Upper lobe of left lung (tissue), 6 donors: ENCODE results near the gene PPP1R18. TPM values are rescaled to one million over a fixed set of nuclear protein-coding genes. Genes with fewer than 3 reads are reported as not detected.

ENCODE experiments used
- ATAC-seq, 2 donors: fragments of 200-7000 bp; cut with Tn5 transposase; one replicate each; pipeline ENCODE4 v1.9.1; 2022; ENCODE audit warnings: mild to moderate bottlenecking in 2 of 2, moderate library complexity in 2 of 2; ENCODE audit not compliant: low FRiP score in 2 of 2
- DNase-seq, 2 donors: peaks; one replicate each; pipeline ENCODE4 v3.0.0-alpha.2; 2019 to 2020
- H3K27ac ChIP-seq, 4 donors: fragments of 200-600 bp; sonication (generic); one replicate each; pipeline ENCODE4 v1.5.1; 2016 to 2019
- H3K27me3 ChIP-seq, 4 donors: fragments of 200-600 bp; sonication (generic); one replicate each; pipeline ENCODE4 v1.5.1; 2017 to 2019
- H3K36me3 ChIP-seq, 4 donors: fragments of 200-600 bp; sonication (generic); one replicate each; pipeline ENCODE4 v1.5.1; 2016 to 2019
- H3K4me1 ChIP-seq, 4 donors: fragments of 200-600 bp; sonication (generic); one replicate each; pipeline ENCODE4 v1.5.1; 2018 to 2019
- H3K4me3 ChIP-seq, 4 donors: fragments of 200-600 bp; sonication (generic); one replicate each; pipeline ENCODE4 v1.5.1; 2017 to 2019; ENCODE audit warnings: mild to moderate bottlenecking in 2 of 4, moderate library complexity in 1 of 4
- H3K9me3 ChIP-seq, 4 donors: fragments of 200-600 bp; sonication (generic); one replicate each; pipeline ENCODE4 v1.5.1; 2018 to 2019
- CTCF ChIP-seq, 6 experiments: fragments of 450-650 bp in 4 of 6; fragments of 200-600 bp in 2 of 6; sonication (generic) in 2 of 6; IDR thresholded peaks; one replicate each; pipeline ENCODE4 v1.5.1; 2016 to 2019; ENCODE audit warnings: antibody characterized with exemption in 6 of 6
- EP300 ChIP-seq, 4 donors: sonication (generic); formaldehyde crosslinking; IDR thresholded peaks; one replicate each; pipeline ENCODE4 v1.5.1; 2017; ENCODE audit warnings: antibody characterized with exemption in 4 of 4, control low read depth in 2 of 4
- POLR2A ChIP-seq, 4 donors: fragments of 450-650 bp; IDR thresholded peaks; one replicate each; pipeline ENCODE4 v1.5.1; 2016 to 2017; ENCODE audit warnings: antibody characterized with exemption in 4 of 4, mild to moderate bottlenecking in 2 of 4
- POLR2AphosphoS5 ChIP-seq, 2 donors: sonication (generic); formaldehyde crosslinking; IDR thresholded peaks; one replicate each; pipeline ENCODE4 v1.5.1; 2017; ENCODE audit warnings: antibody characterized with exemption in 2 of 2
- WGBS, 2 donors: methylation state at CpG; one replicate each; pipeline ENCODE4 v1.1.5; 2017 to 2018; 5-methylcytosine and 5-hydroxymethylcytosine counted together
- total RNA-seq, 6 donors: library from RNA; depleted of rRNA in 4 of 6; stranded (reverse); fragments of >200 nt in 4 of 6; gene quantifications; one replicate each; pipeline versions ENCODE4 v1.1.0 to v1.2.1, GENCODE V29; 2016 to 2021
- donor health status: DM: no; HTN: no; CAD: no; lungs with moderate emphysema.
- donor health status: DM: no; HTN: yes; CAD: no; lungs with severe emphysema.

The PPP1R18 gene
- total RNA-seq, 6 donors from 2014 or later: 23.5 to 103 (median 60.8) TPM

GRCh38 chr6:30707281-30707850, 20.9 kb upstream of the PPP1R18 start:
- Histone ChIP-seq H3K36me3 (peaks cover 11 to 89% (median 49%) of the 10 kb centered on the region in 4 donors), H3K27ac (no peak overlapping the region)
- no peak for ATAC-seq

GRCh38 chr6:30705620-30706019, 19.2 kb upstream of the PPP1R18 start:
- 97 to 100% methylated on average over 4 of the region's 4 CpGs for WGBS, 2 donors
- Histone ChIP-seq H3K9me3 (no peaks in the 10 kb centered on the region), H3K36me3 (peaks cover 5 to 83% (median 35%) of the 10 kb centered on the region in 4 donors), H3K4me1 (peaks cover 0 to under 1% (median 0%) of the 10 kb centered on the region in 4 donors), H3K4me3 (no peak overlapping the region), H3K27me3 (no peaks in the 10 kb centered on the region), H3K27ac (no peak overlapping the region)
- no peak for DNase-seq
- no peak for TF ChIP-seq EP300 (IDR thresholded peaks at IDR 0.05)
- no peak for TF ChIP-seq POLR2AphosphoS5 (IDR thresholded peaks at IDR 0.05)
- TF ChIP-seq POLR2A (IDR thresholded peaks at IDR 0.05): no peak
- no peak for TF ChIP-seq CTCF (IDR thresholded peaks at IDR 0.05)
- ATAC-seq: no peak

More at GRCh38 chr6:30707281-30707850, 20.9 kb upstream of the PPP1R18 start:
- WGBS, 2 donors: 85% methylated on average over 3 to 6 of the region's 6 CpGs
- H3K4me3 ChIP-seq: no peak overlapping the region
- H3K27me3 ChIP-seq: no peaks in the 10 kb centered on the region
- no peak for DNase-seq
- H3K9me3 ChIP-seq: no peaks in the 10 kb centered on the region
- H3K4me1 ChIP-seq: no peaks in the 10 kb centered on the region
- TF ChIP-seq POLR2AphosphoS5 (IDR thresholded peaks at IDR 0.05) (no peak), EP300 (IDR thresholded peaks at IDR 0.05) (no peak)

- Histone ChIP-seq H3K27ac (no peak overlapping the region), H3K4me3 (no peak overlapping the region), H3K9me3 (no peaks in the 10 kb centered on the region), H3K27me3 (no peaks in the 10 kb centered on the region), H3K4me1 (peaks cover 0 to 5% (median 0%) of the 10 kb centered on the region in 4 donors), H3K36me3 (peaks cover 5 to 71% (median 27%) of the 10 kb centered on the region in 4 donors)
- no peak for DNase-seq
- 73 to 83% methylated on average over 4 of the region's 4 CpGs for whole genome bisulfite sequencing, 2 donors
- TF ChIP-seq POLR2A (IDR thresholded peaks at IDR 0.05) (no peak), POLR2AphosphoS5 (IDR thresholded peaks at IDR 0.05) (no peak), EP300 (IDR thresholded peaks at IDR 0.05) (no peak), CTCF (IDR thresholded peaks at IDR 0.05) (no peak)
- ATAC-seq: peak in 1 of 2 donors; percentile 23
Observed at GRCh38 chr6:30703821-30704220, 17.4 kb upstream of the PPP1R18 start.

- Histone ChIP-seq H3K27me3 (no peaks in the 10 kb centered on the region), H3K9me3 (no peaks in the 10 kb centered on the region), H3K36me3 (peaks cover 5 to 67% (median 25%) of the 10 kb centered on the region in 4 donors), H3K4me3 (no peak overlapping the region), H3K27ac (no peak overlapping the region), H3K4me1 (peaks cover 0 to 5% (median 0%) of the 10 kb centered on the region in 4 donors)
- TF ChIP-seq POLR2A (IDR thresholded peaks at IDR 0.05) (no peak), EP300 (IDR thresholded peaks at IDR 0.05) (no peak), POLR2AphosphoS5 (IDR thresholded peaks at IDR 0.05) (no peak), CTCF (IDR thresholded peaks at IDR 0.05) (no peak)
- DNase-seq: no peak
- 98 to 100% methylated on average over 4 to 10 of the region's 10 CpGs for WGBS, 2 donors
- peak in 1 of 2 donors; percentile 22 for ATAC-seq
Observed at GRCh38 chr6:30703011-30703410, 16.6 kb upstream of the PPP1R18 start.

GRCh38 chr6:30700340-30700739, 13.9 kb upstream of the PPP1R18 start:
- WGBS, 2 donors: 49 to 65% methylated on average over 4 of the region's 4 CpGs
- Histone ChIP-seq H3K4me3 (no peak overlapping the region), H3K36me3 (peaks cover 0 to 44% (median 13%) of the 10 kb centered on the region in 4 donors), H3K9me3 (no peaks in the 10 kb centered on the region), H3K27me3 (no peaks in the 10 kb centered on the region), H3K27ac (no peak overlapping the region), H3K4me1 (peaks cover 0 to 5% (median 0%) of the 10 kb centered on the region in 4 donors)
- DNase-seq (peak in 1 of 2 donors; percentile 70), ATAC-seq (peak in 1 of 2 donors; percentile 65)
- TF ChIP-seq CTCF (IDR thresholded peaks at IDR 0.05): no peak
